SK-N-MC (cell line): Measurements from ENCODE around the gene CSMD2.

ENCODE experiments used
- DNase-seq: peaks from one replicate; pipeline ENCODE4 v3.0.0-alpha.2; 2011; ENCODE audit warnings: low read depth, low spot score
- H3K27ac ChIP-seq: fragments of 200-600 bp; sonication (generic); 2 replicates; pipeline ENCODE4 v1.5.1; 2016; ENCODE audit warnings: mixed run types
- H3K36me3 ChIP-seq: fragments of 200-600 bp; sonication (generic); 2 replicates; pipeline ENCODE4 v1.6.1; 2017; ENCODE audit warnings: antibody characterized with exemption, low read length, mixed read lengths; ENCODE audit not compliant: insufficient read depth
- H3K4me3 ChIP-seq: fragments of 200-600 bp; sonication (generic); 2 replicates; pipeline ENCODE4 v1.5.1; 2016
- H3K9ac ChIP-seq: fragments of 200-600 bp; sonication (generic); 2 replicates; pipeline ENCODE4 v1.8.0; 2017; ENCODE audit warnings: mixed run types, mixed read lengths; ENCODE audit not compliant: insufficient read length
- H3K9me3 ChIP-seq: fragments of 200-600 bp; sonication (generic); 2 replicates; pipeline ENCODE4 v1.6.1; 2017; ENCODE audit warnings: low read depth, mild to moderate bottlenecking, antibody characterized with exemption, low read length, moderate library complexity, mixed read lengths
- EZH2 ChIP-seq: fragments of 200-600 bp; sonication (generic); IDR thresholded peaks from one replicate; pipeline ENCODE4 v1.6.1; 2017; ENCODE audit warnings: antibody characterized with exemption
- FOXP2 ChIP-seq: optimal IDR thresholded peaks from 2 replicates; pipeline ENCODE3; 2011; ENCODE audit warnings: mild to moderate bottlenecking, moderate library complexity; ENCODE audit not compliant: insufficient read depth; ENCODE audit errors: extremely low read length, control extremely low read depth
- POLR2AphosphoS5 ChIP-seq: IDR thresholded peaks from 2 replicates; pipeline ENCODE4 v1.6.1; 2012; ENCODE audit warnings: mild to moderate bottlenecking, low read depth, low read length, borderline replicate concordance

The CSMD2 gene

DNA sequence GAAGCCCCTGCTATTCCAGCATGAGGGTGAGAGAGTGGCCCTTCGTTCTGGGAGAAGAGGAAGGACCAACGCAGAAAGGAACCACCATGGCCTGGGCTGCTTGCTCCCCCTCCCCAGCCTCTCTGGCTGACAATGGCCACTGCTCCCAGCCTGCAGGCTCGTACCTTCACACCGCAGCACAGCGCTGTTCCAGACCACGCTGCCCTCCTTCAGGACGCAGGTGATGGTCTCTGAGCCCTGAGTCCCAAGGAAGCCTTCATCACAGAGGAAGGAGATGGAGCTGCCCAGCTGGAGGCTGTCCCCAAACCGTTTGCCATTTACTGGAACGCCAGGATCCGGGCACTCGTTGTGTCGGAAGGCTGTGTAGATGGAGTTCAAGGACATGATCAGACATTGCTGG lies 426.1 kb downstream of the CSMD2 start:
- no peak for TF ChIP-seq POLR2AphosphoS5
- TF ChIP-seq EZH2, result no peak
- TF ChIP-seq FOXP2, result no peak
- DNase-seq, result no peak

DNA sequence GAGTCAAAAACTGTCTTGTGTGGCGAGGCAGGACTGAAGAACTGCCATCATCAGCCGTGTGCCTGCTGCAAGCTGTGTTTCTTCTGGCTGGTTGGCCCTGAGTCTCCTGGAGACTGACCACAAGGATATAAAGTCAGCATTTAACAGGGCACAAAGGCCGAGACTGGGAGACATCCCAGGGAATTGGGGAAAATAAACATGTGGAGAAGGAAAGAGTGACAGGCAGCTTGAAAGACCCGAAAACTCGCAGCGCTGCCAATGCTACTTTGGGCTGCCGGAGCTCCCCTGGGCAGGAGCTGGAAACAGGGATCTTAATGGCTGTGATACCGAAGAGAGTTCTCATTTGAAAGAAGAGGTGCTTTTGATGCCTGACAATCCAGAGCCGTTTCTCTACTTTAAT lies 426.5 kb downstream of the CSMD2 start:
- DNase-seq, result no peak
- TF ChIP-seq POLR2AphosphoS5, result no peak
- TF ChIP-seq EZH2, result no peak
- TF ChIP-seq FOXP2, result no peak
- no peak overlapping the region for H3K27ac ChIP-seq
- H3K4me3 ChIP-seq, result no peak overlapping the region
- no peak overlapping the region for H3K9ac ChIP-seq
- H3K9me3 ChIP-seq, result no peaks in the 10 kb centered on the region
- no peaks in the 10 kb centered on the region for H3K36me3 ChIP-seq

More for the DNA sequence above, 426.1 kb downstream of the CSMD2 start:
- H3K9me3 ChIP-seq, result no peaks in the 10 kb centered on the region
- no peaks in the 10 kb centered on the region for H3K36me3 ChIP-seq
- H3K4me3 ChIP-seq, result no peak overlapping the region
- H3K9ac ChIP-seq, result no peak overlapping the region
- no peak overlapping the region for H3K27ac ChIP-seq

DNA sequence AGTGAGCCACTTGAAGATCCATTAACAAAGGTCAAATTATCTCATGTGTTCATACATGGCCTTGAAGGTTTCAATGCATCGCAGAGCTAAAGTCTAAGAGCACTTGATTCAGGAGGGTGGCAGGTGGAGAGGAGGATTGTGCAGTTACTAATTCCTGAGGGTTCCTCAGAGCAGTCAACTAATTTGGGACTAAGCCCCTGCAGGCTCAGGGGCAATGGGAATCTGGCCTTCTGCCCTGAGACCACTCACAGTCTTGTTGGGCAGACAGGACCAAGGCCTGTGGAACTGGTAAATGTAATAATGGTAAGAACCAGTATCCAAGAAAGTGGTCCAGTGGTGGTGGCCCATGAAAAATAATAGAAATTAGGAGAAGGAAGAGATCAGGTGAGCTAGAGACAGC lies 428.5 kb downstream of the CSMD2 start:
- Histone ChIP-seq H3K9me3 (no peaks in the 10 kb centered on the region), H3K36me3 (no peaks in the 10 kb centered on the region), H3K9ac (no peak overlapping the region), H3K27ac (no peak overlapping the region), H3K4me3 (no peak overlapping the region)
- no peak for TF ChIP-seq EZH2
- no peak for TF ChIP-seq FOXP2
- TF ChIP-seq POLR2AphosphoS5, result no peak
- no peak for DNase-seq

DNA sequence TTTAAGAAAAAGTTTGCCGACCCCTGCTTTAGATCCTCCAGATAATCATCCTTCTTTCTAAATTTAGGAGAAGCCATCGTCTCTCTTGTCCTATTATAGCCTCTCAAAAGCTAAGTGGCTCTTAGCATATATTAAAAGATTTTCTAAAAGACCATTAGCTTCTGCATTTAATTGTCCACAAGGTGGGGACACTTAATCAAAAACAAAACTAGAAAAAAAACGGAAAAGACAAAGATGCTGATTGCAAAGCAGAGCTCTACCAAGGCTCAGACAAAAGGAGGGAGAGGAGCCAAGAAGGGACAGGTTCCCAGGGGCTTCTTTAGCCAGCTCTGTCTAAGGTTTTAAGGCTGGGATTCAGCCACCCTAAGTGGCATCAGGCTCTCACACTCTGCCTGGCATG lies 429.4 kb downstream of the CSMD2 start:
- TF ChIP-seq POLR2AphosphoS5, result no peak
- no peak for TF ChIP-seq EZH2
- TF ChIP-seq FOXP2, result no peak
- H3K9me3 ChIP-seq, result no peaks in the 10 kb centered on the region
- H3K27ac ChIP-seq, result no peak overlapping the region
- H3K4me3 ChIP-seq, result no peak overlapping the region
- no peak for DNase-seq
- no peak overlapping the region for H3K9ac ChIP-seq
- H3K36me3 ChIP-seq, result no peaks in the 10 kb centered on the region

DNA sequence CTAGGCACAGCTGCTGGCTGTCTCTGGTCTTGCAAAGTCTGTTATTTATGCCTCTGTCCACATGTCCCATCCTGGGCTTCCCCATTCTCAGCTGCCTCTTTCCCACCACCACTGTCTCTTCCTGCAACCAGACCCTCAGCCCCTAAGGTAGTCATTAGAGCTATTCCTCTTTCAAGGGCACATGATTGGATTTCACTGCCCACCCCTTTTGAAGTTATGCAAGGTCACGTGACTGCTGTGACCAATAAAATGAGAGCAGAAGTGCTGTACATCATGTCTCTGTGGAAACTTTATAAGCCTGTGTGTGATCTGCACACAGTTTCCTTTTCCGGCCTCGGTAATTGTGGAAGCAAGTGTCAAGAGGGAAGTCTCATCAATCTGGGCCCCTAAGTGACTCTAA lies 437.7 kb downstream of the CSMD2 start:
- H3K4me3 ChIP-seq, result no peak overlapping the region
- TF ChIP-seq EZH2 (no peak), FOXP2 (no peak), POLR2AphosphoS5 (no peak)
- H3K9ac ChIP-seq, result no peak overlapping the region
- H3K9me3 ChIP-seq, result no peaks in the 10 kb centered on the region
- no peaks in the 10 kb centered on the region for H3K36me3 ChIP-seq
- no peak overlapping the region for H3K27ac ChIP-seq
- no peak for DNase-seq

DNA sequence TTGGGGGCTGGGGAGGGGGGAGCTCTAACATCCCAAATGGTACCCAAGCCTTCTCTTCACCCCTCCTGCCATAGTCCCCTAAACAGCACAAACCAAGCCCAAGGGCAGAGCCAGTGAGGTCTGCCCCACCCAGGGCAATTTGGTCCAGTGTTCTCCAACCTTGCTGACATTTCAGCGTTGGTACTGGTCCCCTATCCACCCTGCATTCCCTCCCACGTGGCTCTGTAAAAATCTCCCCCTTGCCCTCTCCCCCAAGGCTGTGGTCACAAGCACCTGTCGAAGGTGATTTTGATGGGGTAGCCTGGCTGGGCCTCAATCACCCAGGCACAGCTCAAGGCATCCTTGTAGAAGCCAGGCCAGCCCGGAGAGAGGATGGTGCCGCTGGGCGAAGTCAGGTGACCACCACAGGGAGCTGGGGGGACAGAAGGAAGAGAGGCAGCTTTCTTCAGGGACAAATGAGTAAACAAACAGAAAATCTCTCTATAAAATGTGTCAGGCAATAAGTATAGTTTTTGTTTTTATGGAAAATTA lies 438.7 kb downstream of the CSMD2 start:
- Histone ChIP-seq H3K27ac (no peak overlapping the region), H3K4me3 (no peak overlapping the region), H3K9me3 (no peaks in the 10 kb centered on the region), H3K9ac (no peak overlapping the region), H3K36me3 (no peaks in the 10 kb centered on the region)
- TF ChIP-seq EZH2 (no peak), FOXP2 (no peak), POLR2AphosphoS5 (no peak)
- DNase-seq, result no peak

DNA sequence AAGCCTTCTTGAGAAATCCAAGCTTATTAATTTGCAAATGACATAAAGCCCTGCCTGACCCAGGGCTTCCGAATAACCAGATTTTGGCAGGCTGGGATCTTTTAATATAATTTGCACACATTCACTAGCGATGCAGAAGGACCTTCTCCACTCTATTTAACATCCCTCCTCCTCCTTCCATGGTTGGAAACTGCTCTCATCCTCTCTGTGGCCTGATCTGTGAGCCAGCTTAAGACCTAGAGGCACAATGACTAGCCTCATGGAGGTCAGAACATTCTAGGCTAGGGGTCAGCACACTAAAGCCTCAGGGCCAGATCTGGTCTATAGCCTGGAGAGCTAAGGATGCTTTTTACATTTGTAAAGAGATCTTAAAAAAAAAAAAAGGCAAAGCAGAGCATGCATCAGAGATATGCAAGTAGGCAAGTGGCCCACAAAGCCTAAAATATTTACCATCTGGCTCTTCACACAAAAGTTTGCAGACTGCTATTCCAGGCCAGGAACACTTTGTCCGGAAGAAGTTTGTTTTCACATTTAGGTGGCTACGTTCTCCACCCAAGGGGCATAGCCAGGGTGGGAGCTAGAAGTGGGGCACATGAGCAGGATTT lies 439.4 kb downstream of the CSMD2 start:
- H3K27ac ChIP-seq, result no peak overlapping the region
- H3K9ac ChIP-seq, result no peak overlapping the region
- no peak for DNase-seq
- H3K4me3 ChIP-seq, result no peak overlapping the region
- H3K9me3 ChIP-seq, result no peaks in the 10 kb centered on the region
- TF ChIP-seq POLR2AphosphoS5, result no peak
- TF ChIP-seq FOXP2, result no peak
- TF ChIP-seq EZH2, result no peak
- H3K36me3 ChIP-seq, result no peaks in the 10 kb centered on the region

DNA sequence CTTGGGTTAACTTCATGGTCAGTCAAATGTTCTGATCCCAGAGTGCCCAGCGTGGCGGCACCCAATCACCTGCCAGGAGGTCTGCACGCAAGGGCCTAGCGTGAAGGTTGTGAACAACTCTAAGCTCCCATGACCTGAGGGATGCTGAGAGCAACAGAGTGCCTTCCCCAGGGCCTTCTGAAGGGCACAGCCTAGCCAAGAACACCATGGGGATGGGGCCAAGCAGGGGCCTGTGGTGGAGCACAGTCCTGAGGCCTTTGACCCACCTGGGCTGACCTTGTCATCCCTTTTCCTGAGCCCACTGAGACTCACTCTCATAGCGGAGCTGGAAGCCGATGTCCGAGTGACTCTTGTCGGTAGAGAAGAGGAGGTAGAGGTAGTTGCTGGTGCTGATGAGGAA lies 440.0 kb downstream of the CSMD2 start:
- H3K9me3 ChIP-seq, result no peaks in the 10 kb centered on the region
- DNase-seq, result no peak
- no peak overlapping the region for H3K9ac ChIP-seq
- no peak for TF ChIP-seq FOXP2
- no peak for TF ChIP-seq POLR2AphosphoS5
- no peak for TF ChIP-seq EZH2
- no peak overlapping the region for H3K27ac ChIP-seq
- H3K4me3 ChIP-seq, result no peak overlapping the region
- no peaks in the 10 kb centered on the region for H3K36me3 ChIP-seq

DNA sequence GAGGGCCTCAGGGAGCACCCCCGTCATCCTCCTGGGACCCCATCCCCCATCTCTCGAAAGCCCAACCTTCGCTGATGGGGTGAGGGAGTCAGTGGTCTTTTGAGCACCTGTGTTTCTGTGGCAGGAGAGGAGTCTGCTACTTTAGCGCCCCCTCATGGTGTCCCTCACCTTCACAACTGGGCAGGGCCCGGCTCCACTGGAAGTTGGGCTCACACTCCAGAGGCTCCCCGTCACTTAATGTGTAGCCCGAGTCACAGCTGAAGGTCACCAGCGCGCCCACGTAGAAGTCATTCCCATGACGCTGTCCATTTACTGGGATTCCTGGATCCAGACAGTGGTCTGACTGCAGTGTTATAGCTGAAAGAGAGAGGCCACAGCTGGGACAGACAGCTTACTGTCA lies 440.7 kb downstream of the CSMD2 start:
- TF ChIP-seq POLR2AphosphoS5 (no peak), FOXP2 (no peak), EZH2 (no peak)
- H3K4me3 ChIP-seq, result no peak overlapping the region
- no peak overlapping the region for H3K27ac ChIP-seq
- H3K9me3 ChIP-seq, result no peaks in the 10 kb centered on the region
- no peaks in the 10 kb centered on the region for H3K36me3 ChIP-seq
- no peak overlapping the region for H3K9ac ChIP-seq
- no peak for DNase-seq
